GM21529 (cell line): Measurements from ENCODE around the gene PSME2.
"Not testable (repeated sequence)": the region's sequence is repeated elsewhere in the genome, so short reads cannot be mapped to it uniquely, and the experiment has no call there.

Experiments used
- ATAC-seq: cut with Tn5 transposase; IDR thresholded peaks from one replicate; pipeline ENCODE4 v1.9.1; 2021; ENCODE audit not compliant: unreplicated experiment

PSME2 gene

DNA sequence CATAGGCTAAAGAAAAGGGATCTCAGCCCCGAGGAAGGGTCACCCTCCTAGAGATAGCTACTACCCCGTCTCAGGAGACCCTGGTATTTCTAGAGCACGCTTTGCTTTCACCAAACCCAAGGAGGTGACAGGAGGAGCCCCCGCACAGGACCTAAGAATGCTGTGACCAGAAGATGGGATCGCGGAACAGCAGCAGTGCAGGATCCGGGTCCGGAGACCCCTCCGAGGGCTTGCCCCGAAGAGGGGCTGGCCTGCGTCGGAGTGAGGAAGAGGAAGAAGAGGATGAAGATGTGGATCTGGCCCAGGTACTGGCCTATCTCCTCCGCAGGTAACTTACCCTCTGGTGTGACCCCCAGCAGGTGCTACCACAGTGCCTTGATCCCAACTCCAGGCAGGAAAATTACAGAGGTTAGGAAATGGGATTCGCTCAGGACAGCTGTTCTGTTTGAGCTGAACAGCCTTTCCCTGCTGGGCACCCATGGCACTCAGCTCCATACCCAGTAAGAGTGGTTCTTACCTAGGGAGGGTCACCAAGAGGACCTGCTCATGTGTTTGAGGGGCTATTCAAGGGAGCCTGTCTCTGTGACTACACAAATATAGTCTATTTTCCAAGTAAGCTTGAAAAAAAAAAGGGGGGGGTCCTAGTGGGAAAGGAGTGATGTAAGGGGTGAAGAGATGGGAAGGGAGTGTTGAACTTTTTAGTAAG is 30.8 kb downstream of the PSME2 start:
- no peak for ATAC-seq

DNA sequence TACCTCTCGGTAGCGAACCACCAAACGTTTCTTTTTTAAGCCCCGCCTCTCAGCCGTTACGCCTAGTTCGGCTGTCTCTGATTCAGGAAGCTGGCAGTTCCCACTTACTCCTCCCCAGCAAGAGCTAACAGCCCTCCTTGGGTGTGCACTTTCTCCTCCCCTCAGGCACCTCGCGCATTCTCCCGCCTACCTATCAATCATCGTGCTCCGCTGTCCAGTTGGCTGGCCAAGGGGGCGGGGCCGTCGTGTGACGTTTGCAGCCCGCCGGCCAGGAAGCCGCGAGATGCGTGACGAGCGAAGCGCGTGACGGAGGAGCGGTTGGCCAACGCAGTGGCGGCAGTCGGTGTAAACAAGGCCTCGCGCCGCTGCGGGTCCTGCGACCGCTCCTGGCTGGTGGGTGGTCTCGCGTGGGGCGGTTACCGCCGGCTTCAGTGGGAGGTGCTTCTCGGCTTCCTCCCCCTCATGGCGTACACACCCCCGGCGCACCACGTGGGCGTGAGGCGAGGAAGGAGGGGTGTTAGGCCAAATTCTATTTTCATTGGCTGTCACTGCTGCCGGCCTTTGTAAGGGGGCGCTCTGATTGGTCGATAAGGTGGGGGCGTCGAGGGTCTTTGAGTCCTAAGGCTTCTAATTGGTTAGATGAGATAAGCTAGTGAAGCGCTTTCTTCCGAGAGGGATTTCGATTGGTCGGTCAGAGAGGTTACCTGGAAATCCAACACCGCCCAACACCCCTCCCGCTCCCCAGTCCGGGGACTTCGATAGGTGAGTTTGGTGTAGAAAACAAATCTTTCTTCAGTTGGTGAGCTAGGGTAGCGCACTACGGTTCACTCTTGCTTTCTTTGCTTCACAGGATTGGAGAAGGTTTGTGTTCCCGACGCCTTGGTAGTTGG is 31.6 kb downstream of the PSME2 start, which contains the start of the genes DCAF11 and NRL:
DCAF11 (plus strand) TSS at position 246 of the 890 bp plus-strand sequence. CDS start 818 bp downstream, outside the sequence.
NRL (minus strand) TSS at position 418 of the 890 bp plus-strand sequence. CDS start 32,101 bp downstream, outside the sequence.
- ATAC-seq = peak; percentile 81

DNA sequence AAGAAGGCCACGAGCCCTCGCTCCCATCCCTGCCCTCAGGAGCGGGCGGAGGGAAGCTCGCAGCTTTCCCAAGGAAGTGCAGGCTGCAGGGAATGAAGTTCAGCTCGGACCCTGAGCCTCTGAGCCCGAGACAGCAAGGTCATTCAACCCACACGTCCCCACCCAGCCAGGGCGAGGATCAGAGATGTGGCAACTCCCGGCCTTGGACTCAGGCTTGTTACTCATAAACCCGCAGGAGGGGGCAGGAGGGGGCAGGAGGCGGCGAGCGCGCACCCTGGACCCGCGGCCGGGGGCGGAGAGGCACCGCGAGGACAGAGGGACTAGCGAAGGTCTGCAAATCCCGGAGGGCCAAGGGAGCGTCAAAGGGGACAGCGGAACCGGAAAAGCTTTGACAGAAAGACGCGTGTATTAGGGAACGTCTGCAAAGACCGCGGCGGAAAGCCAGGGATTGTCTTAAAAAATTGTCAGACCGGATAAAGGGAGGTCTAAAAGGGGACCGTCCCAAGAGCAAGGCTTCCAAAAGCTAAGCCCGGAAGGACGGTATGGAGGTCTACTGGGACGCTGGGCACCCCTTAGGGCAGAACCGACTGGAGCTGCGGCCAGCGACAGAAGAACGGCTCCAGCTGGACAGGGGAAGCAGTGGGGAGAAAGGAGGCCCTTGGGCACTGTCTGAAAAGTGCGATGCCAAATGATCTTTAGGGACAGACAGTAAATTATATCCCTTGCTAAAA is 32.4 kb downstream of the PSME2 start:
- peak; percentile 35 for ATAC-seq

DNA sequence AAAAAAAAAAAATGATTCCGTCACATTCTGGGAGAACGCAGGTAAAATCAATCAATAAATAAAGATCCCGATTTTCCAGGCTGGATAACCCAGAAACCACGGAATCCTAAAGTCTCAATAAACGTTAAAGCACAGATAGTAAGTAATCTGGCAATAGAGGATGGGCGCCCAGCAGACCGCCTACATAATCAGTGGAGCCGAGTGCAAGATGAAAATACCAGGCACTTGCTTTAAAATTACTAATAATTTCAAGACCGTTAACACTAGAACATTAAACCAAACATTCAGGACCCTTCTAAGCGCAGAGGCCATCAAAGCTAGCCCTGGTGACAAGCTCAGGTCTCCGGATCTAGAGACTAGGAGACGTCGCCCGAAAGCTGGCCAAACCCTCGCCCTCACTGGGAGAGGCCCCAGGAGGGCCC is 33.0 kb downstream of the PSME2 start:
- no peak for ATAC-seq

DNA sequence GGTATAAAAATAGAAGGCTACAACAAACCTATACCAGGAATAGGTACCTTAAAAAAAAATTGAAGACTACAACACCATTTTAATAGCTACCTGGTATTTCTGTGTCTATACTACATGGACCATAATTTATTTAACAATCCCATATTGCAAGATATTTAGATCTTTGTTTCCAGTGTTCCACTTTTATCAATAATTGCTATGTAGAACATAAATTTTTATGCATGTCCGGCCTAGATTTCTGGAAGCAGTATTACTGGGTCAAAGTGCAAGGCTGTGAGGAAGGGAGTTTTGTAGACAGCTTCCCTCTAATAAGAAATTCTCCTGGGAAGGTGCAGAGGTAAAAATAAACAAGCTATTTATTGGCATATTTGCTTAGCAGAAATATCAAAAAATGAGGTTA is 35.9 kb downstream of the PSME2 start:
- ATAC-seq = no peak

DNA sequence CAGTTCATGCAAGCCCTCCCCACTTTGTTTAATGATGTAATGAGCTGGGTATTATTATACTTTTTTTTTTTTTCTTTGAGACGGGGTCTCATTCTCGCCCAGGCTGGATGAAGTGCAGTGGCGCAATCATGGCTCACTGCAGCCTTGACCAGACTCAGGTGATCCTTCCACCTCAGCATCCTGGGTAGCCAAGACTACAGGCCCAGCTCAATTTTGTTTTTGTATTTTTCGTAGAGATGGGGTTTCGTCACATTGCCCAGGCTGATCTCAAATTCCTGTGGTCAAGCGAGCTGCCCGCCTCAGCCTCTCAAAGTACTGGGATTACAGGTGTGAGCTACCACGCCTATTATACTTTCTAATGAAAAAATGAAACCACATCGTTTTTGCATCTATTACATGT is 36.4 kb downstream of the PSME2 start:
- ATAC-seq = no peak

DNA sequence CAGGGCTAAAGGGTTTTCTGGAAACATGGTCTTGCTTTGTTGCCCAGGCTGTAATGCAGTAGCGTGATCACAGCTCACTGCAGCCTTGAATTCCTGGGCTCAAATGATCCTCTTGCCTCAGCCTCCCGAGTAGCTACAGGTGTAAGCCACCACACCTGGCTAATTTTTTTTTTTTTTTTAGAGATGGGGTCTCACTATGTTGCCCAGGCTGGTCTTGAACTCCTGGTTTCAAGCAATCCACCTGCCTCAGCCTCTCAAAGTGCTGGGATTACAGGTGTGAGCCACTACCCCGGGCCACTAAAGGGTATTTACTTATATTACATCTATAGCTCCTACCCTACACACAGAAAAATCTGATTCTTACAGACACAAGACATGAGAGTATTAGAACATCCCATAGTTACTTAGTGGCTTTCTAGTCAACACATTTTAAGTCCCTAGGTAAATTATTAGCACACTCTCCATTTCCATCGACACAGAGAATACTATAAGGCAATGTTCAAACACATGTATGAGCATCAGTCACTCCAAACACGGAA is 38.0 kb downstream of the PSME2 start:
- ATAC-seq = peak; percentile 30

DNA sequence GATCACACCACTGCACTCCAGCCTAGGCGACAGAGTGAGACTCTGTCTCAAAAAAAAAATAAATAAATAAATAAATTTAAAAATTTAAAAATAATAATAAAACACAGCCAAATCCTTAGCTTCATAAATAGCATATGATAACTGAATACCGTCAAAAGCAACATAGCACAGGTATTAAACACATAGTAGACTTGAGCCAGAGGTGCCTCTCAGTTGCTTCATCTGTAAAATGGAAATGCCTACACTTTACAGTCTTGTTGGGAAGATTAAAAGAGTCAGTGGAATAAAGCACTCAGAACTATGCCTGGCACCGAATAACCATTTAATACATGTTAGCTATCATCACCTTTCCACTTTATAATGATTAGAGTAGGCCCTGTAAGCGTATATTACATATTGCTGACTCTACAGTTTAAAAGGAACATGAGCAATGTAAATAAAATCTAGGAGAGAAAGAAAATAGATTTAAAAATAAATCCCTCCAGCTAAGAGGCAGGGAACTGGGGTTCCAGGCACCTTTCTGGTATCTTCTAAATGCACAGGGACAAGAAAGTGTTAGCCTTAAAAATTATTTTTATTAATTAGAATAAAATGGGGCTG is 39.6 kb downstream of the PSME2 start:
- no peak for ATAC-seq

DNA sequence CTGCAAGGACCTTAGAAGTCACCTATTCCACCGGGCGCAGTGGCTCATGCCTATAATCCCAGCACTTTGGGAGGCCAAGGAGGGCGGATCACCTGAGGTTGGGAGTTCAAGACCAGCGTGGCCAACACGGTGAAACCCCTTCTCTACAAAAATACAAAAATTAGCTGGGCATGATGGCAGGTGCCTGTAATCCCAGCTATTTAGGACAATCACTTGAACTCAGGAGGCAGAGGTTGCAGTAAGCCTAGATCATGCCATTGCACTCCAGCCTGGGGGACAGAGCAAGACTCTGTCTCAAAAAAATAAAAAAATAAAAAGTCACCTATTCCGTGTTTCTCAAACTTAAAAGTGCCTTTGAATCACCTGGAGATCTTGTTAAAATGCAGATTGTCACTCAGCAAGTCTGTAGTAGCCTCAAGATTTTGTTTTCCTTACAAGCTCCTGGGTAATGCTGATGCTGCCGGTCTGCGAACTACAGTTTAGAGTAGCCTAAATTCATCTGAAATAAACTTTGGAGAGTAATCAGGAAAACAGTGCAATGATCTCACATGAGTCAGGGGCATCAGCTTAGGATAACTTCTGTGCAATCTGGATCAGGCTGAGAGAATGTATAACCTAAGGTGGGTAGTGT is 40.7 kb downstream of the PSME2 start:
- ATAC-seq = not testable (repeated sequence)

DNA sequence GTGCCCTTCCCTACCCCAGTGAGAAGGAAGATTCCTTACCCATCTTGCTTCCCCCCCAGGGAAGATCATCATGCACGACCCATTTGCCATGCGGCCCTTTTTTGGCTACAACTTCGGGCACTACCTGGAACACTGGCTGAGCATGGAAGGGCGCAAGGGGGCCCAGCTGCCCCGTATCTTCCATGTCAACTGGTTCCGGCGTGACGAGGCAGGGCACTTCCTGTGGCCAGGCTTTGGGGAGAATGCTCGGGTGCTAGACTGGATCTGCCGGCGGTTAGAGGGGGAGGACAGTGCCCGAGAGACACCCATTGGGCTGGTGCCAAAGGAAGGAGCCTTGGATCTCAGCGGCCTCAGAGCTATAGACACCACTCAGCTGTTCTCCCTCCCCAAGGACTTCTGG is 43.0 kb downstream of the PSME2 start:
- no peak for ATAC-seq

DNA sequence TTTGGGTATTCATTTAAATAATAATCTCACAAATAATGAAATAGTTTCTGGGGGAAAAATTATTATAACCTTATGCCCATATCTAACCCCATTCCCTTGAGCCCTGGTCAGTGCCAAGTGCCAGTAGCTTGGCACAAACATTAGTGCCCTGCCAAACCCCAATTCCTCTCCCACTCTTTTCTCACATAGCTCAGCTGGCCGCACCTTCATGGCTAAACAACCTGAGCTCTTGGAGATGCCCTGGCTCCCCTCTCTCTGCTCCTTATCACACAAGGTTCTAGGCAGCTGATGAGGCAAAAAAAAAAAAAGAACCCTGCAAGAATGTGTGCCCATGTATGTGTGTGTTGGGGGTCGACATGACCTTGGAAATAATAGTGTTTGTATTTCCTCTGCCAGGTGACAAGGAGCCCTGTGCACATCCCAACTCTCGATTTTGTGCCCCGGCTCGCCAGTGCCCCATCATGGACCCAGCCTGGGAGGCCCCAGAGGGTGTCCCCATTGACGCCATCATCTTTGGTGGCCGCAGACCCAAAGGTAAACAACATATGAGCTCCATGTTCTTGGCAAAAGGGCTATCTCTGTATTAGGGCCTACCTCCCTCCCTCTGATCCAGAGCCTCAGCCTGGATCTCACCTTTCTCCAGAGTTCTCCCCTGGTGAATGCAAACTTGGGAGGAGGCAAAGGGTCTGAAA is 43.9 kb downstream of the PSME2 start:
- ATAC-seq = no peak

DNA sequence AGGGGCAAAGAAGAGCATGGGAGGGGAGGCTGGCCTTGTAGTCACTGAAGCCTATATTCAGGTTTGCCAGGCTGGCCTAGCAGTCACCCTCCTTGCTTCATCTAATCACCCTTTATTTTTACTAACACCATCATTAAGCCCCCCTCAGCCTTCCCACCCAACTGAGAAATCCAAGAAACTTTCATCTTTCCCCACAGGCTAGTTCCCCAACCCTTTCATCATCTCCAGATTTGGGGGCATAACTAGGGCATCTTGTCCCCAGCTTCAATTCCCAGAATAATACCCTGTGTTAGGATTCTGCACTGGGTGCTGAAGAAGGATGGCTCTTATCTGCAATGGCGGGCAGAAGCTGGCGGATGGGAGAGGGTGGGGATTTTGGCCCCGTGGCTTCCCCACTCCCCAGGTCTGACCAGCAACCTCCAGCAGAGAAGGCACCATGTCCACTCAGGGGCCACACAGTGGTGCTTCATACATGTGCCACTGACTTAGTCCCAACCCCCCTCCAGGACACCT is 45.4 kb downstream of the PSME2 start:
- ATAC-seq = no peak

DNA sequence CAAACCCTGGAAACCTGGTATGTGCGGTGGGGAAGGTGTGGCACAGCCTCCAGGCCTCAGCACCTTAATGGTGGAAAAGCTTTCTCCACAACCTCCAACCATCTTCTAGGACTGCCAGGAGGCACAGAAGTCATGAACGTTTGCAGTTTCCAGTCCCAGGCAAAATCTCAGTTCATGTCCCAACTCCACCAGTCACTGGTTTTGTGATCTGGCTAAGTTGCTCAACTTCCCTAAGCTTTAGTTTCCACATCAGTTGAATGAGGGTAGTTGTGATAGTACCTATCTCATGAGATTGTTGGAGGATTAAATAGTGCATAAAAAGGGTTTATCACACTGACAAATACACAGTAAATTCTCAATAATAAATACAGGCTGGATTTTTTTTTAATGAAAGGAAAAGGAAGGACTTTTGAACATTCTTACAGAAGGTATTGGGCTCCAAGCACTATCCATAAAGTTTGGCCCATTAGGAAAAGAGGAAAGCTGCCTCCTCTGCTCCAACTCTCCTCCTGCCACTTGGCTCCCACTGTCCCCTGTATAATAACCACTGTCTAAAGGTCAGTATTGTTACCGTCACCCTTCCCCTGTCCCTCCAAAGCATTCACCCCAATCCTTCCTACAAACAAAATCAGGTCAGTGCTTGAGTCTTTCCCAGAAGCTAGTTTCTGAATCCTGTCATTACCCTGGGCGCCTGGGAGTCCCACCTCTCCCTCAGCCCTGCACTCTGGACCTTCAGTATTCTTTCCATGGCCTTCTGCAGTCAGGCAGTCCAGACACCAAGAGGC is 46.0 kb downstream of the PSME2 start:
- no peak for ATAC-seq

DNA sequence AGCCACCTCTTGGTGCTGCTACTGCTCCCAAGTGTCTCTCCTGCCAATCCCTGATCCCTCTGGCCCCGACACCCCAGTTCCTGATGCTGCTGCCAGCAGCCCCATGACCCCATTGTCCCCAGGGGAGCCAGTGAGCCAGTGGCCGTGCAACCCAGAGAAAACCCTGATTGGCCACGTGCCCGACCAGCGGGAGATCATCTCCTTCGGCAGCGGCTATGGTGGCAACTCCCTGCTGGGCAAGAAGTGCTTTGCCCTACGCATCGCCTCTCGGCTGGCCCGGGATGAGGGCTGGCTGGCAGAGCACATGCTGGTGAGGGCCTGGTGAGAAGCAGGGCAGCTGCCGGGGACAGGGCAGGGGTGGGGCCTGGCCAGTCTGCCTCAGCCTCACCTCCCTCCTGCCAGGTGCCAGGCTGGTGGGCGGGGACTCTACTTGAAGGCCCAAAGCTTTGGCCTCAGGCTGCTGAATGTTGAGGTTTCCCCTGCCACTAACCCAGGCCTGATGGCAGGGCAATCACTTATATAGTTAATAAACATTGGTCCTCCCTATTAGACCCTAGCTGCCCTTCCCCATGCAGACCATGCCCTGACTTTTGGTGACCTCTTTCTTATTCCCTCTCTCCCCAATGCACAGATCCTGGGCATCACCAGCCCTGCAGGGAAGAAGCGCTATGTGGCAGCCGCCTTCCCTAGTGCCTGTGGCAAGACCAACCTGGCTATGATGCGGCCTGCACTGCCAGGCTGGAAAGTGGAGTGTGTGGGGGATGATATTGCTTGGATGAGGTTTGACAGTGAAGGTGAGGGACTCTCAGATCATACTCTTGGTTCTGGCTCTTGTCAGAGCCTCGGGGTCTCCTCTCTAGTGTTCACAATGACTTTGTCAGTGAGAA is 47.2 kb downstream of the PSME2 start:
- no peak for ATAC-seq

DNA sequence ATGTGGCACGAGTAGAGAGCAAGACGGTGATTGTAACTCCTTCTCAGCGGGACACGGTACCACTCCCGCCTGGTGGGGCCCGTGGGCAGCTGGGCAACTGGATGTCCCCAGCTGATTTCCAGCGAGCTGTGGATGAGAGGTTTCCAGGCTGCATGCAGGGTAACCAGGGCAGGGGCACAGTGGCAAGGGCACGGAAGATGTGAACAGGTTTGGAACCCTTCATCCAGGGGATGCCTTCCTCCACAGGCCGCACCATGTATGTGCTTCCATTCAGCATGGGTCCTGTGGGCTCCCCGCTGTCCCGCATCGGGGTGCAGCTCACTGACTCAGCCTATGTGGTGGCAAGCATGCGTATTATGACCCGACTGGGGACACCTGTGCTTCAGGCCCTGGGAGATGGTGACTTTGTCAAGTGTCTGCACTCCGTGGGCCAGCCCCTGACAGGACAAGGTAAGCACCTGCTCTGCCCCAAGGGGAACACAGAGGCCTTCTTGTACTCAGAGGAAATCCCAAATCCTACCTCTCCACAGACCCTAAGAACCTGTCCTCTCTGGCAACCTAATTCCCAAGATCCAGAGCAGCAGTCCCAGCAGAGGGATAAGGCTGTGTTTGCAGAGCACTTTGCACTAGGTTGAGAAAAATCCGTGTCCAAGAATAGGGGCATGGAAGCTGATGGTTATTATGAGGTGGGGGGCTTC is 48.0 kb downstream of the PSME2 start:
- ATAC-seq = no peak

DNA sequence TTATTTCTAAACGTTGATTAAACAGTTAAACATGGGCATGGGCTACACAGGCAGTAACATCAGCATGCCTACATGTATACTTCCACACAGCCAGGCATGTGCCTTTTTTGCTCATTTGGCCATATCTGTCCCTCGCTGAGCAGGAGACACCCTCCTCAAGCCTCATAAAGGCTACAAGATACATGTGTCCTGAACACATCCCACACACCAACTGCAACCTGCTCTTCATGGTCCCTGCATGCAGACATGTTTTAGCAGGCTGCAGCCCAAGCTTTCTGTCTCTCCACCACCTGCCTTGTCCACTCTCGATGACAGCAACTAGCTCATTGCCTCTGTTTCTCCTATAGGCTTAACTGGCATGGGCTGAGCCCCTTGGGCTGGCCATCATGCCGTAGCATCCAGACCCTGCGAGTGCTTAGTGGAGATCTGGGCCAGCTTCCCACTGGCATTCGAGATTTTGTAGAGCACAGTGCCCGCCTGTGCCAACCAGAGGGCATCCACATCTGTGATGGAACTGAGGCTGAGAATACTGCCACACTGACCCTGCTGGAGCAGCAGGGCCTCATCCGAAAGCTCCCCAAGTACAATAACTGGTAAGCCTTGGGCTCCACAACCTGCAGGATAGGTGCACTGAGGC is 49.7 kb downstream of the PSME2 start:
- no peak for ATAC-seq
